HG03442 (cell line): ENCODE measurements around the gene CCDC57.

Experiments used
- ATAC-seq: cut with Tn5 transposase; IDR thresholded peaks from one replicate; pipeline ENCODE4 v1.9.1; 2021; ENCODE audit warnings: mild to moderate bottlenecking, moderate library complexity; ENCODE audit not compliant: unreplicated experiment

Gene CCDC57

GRCh38 chr17:82247182-82247823 lies 34.7 kb upstream of the CCDC57 start:
- ATAC-seq, result no peak

- no peak for ATAC-seq
Measured at GRCh38 chr17:82246365-82247181, 33.9 kb upstream of the CCDC57 start.

- ATAC-seq, result no peak
Measured at GRCh38 chr17:82246040-82246364, 33.4 kb upstream of the CCDC57 start.

DNA sequence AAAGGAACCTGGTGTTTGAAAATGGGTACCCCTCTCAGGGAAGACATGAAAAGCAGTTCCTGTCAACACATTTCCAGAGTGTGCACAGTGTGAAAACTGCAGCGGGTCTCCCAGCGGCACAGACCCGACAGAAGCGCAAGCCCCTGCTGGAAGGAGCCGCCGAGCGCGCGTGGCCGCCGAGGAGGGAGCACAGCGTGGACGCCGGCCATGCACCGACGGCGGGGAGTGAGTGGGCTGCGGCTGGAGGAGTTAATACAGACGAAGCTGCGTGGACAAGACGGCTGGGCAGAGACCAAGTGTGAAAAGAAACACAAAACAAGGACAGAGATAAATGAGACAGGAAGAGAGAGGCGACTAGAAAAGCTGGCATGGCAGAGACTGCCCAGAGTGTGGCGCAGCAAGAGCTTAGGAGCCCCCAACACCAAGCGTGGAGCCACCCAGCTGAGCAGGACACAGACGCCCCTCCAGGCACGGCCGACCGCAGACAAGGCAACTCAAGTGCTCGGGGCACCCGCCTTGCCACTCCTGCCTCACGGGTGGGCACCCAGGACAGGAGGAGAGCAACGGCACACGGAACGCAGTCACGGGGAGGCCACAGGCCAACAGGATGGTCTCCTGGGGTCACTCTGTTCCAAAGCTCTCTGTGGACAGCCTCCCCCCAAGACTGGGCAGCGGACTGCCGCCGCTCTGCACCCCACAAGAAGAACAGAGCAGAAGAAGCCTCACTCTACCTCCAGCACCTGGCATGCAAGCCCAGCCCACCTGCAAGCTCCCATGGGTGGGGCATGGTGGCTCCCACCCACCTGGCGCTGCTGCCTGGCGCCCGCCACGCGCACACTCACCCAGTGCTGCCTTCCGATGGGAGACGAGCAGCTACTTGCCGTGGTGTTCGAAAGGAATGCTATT lies 32.7 kb upstream of the CCDC57 start:
- no peak for ATAC-seq

- no peak for ATAC-seq
Measured at GRCh38 chr17:82244413-82245133, 31.9 kb upstream of the CCDC57 start.

- no peak for ATAC-seq
Measured at GRCh38 chr17:82243648-82244412, 31.2 kb upstream of the CCDC57 start.

- no peak for ATAC-seq
Measured at GRCh38 chr17:82242977-82243647, 30.5 kb upstream of the CCDC57 start.

DNA sequence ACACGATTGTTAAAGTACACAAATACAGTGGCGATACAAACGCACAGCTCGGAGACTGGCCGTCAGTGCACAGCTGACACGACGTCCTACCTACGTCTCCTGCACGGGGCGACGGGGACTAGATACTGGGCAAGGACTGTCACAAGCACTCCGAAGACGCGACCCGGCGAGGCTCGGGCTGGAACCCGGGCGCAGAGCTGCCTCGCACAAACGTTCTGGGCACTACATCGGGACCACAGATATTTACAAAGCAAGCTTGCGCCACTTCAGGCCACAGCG lies 30.0 kb upstream of the CCDC57 start:
- no peak for ATAC-seq

DNA sequence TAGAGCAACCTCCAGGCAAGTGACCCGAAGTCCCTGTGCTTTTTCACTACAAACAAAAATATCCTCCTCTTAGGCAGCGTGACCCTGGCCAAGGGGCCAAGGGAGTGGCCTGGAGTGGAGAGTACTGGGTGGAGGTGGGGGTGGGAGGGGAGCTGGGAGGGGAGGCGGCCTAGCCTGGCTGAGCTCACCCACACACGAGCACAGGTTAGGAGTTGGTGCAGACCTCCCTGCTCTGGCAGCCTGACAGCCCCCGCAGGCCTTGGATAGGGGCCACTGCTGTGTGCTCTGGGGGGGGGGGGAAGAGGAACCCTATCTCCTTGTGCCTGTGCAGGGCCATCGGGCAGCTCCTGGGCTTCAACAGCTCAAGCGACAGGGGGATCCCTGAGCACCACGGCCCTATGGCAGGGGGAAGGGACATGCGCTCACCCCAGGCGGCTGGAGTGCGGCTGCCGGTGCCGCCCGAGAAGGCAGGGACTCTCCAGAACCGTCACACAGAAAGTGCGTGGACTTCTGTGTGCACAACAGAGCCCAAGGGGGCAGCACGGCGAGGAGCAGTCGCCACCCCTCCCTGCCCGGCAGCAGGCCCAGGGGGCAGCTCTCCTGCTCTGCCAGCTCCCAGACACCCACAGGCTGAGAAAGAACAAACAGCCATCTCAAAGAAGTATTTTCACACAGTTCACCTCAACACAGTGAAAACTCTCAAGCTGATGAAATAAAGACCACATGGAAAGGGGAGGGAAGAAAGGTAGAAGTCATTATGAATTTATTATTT lies 29.5 kb upstream of the CCDC57 start:
- no peak for ATAC-seq

DNA sequence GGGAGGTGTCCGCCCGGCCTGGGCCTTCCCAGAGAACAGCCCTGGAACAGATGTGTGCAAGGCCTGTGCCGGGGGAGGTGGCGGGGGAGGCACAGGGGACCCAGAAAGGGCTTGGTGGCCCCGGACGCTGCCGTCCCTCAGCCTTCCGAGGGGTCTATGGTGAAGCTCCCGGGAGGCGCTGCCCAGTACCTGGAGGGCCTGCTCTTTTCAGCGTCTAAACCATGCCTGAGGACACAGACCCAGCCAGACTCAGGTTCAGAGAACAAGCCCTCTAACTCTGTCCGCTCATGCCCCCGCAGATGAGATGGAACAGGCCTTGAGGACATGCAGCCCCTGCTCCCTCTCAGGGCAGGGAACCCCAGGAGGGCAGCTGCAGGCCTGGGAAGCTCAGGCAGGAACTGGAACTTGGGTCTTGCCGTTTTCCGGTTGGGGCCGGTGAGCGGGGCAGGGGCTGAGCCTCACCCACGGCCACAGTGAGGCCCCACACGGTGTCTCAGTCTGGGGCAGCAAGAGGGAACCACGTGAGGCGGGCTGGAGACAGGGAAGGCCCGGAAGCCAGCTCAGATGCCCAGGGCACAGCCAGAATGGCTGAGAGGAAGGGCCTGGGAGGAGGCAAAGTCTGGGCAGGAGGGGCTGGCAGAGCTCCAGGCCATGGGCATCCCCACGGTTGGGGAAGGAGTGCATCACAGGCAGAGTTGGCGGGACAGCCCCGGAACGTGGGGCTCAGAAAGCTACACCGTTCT lies 28.7 kb upstream of the CCDC57 start:
- ATAC-seq, result no peak

GRCh38 chr17:82240506-82241182 lies 28.0 kb upstream of the CCDC57 start:
- no peak for ATAC-seq

DNA sequence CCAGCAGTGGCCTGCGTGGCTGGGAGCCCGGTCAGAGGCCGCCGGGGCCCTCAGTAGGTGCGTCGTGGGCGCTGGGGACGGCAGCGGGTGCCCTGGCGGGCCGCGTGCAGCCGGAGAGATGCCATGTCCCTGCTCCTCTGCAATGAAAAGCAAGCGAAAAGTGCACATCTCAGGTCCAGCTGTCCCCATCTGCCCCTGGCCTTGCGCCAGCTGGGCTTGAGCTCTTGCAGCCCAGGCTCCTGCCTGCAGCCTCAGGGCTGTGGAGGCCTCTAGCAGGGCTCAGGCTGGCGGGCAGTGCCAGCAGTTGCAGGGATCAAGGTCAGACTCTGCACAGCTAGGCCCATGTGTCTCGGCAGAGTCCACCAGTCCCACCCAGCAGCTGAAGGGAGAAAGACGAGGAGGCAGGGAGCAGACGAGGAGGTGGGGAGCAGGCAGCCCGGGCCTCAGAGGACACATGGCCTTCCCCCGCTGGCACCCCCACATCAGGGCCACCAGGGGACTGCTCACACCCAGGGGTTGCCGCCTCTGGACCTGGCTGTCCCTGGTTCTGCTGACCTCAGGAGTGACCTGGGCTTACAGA lies 27.4 kb upstream of the CCDC57 start:
- ATAC-seq, result no peak

GRCh38 chr17:82239401-82239925 lies 26.8 kb upstream of the CCDC57 start:
- ATAC-seq, result no peak

GRCh38 chr17:82238472-82239201 lies 26.0 kb upstream of the CCDC57 start:
- no peak for ATAC-seq

DNA sequence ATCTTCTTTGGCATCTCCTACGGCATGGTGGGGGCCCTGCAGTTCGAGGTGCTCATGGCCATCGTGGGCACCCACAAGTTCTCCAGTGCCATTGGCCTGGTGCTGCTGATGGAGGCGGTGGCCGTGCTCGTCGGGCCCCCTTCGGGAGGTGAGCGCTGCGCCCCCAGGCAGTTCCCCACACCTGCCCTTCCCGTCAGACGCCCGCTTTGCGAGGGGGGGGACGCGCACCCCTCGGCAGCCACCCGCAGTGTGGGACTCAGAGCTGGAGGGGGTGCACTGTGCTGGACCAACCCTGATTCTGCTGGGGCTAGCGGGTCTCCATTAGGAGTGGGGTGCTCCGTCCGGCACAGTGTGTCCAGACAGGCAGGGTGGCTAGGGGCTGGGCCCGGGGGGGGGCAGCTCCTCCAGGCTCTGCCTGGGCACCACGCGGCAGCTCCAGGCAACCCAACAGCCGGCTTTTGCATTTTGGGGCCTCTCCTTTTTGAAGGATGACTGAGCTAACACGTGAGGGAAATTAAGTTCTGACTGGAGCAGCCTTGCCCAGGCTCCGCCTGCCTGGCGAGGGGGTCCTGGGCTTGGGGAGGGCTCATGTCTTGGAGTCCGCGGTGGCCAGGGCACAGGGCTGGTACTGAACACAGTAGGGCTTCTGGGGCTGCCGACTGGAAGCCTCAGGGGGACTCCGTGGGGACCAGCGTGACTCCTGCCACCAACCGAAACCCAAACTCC lies 25.3 kb upstream of the CCDC57 start:
- no peak for ATAC-seq
